Measurements from ENCODE around the gene CARD9.
"Not testable (repeated sequence)": the region's sequence is repeated elsewhere in the genome, so short reads cannot be mapped to it uniquely, and the experiment has no call there.

CARD9 gene

GRCh38 chr9:136326061-136326760, 47.3 kb downstream of the CARD9 start:
- DNase-seq, result peak in 14 of 56 donors; percentile 6 to 56 (median 24)

GRCh38 chr9:136325358-136325757, 48.1 kb downstream of the CARD9 start:
- no peak for DNase-seq

GRCh38 chr9:136324501-136325300, 48.8 kb downstream of the CARD9 start:
- DNase-seq, result no peak

GRCh38 chr9:136323371-136323789, 50.1 kb downstream of the CARD9 start:
- no peak for DNase-seq

GRCh38 chr9:136322756-136323330, 50.6 kb downstream of the CARD9 start:
- no peak for DNase-seq

GRCh38 chr9:136321561-136321960, 51.9 kb downstream of the CARD9 start:
- DNase-seq, result no peak

GRCh38 chr9:136320972-136321371, 52.5 kb downstream of the CARD9 start:
- not testable (repeated sequence) for DNase-seq

GRCh38 chr9:136319955-136320354, 53.5 kb downstream of the CARD9 start:
- not testable (repeated sequence) for DNase-seq

GRCh38 chr9:136319244-136319643, 54.2 kb downstream of the CARD9 start:
- not testable (repeated sequence) for DNase-seq

GRCh38 chr9:136318776-136319241, 54.7 kb downstream of the CARD9 start:
- DNase-seq, result no peak

GRCh38 chr9:136318111-136318775, 55.2 kb downstream of the CARD9 start:
- no peak for DNase-seq

- no peak for DNase-seq
These were observed 55.8 kb downstream of the CARD9 start for GRCh38 chr9:136317695-136318094.

GRCh38 chr9:136316896-136317676, 56.4 kb downstream of the CARD9 start:
- DNase-seq, result no peak

- no peak for DNase-seq
These were observed 57.2 kb downstream of the CARD9 start for GRCh38 chr9:136316271-136316751.

GRCh38 chr9:136314944-136315343, 58.5 kb downstream of the CARD9 start:
- no peak for DNase-seq

- no peak for DNase-seq
These were observed 59.4 kb downstream of the CARD9 start for GRCh38 chr9:136314056-136314416.

All from nucleus accumbens (tissue), 56 donors.